HUES48 (cell line): ENCODE measurements around the gene ALS2CL.

Source experiments
- H3K27ac ChIP-seq: one replicate; pipeline ENCODE4 v1.7.0; 2013; ENCODE audit warnings: low read depth, low read length, inconsistent platforms
- H3K27me3 ChIP-seq: 2 replicates; pipeline ENCODE4 v1.6.1; 2013; ENCODE audit warnings: mild to moderate bottlenecking, low read length; ENCODE audit not compliant: control insufficient read depth, insufficient read depth
- H3K36me3 ChIP-seq: 2 replicates; pipeline ENCODE4 v1.6.1; 2013; ENCODE audit warnings: low read length; ENCODE audit not compliant: control insufficient read depth, insufficient read depth
- H3K4me1 ChIP-seq: 2 replicates; pipeline ENCODE4 v1.6.1; 2013; ENCODE audit warnings: mild to moderate bottlenecking, low read length; ENCODE audit not compliant: control insufficient read depth, insufficient read depth
- H3K4me3 ChIP-seq: 2 replicates; pipeline ENCODE4 v1.5.1; 2013; ENCODE audit warnings: mild to moderate bottlenecking, low read depth, low read length
- H3K9ac ChIP-seq: 2 replicates; pipeline ENCODE4 v1.6.1; 2013; ENCODE audit warnings: mild to moderate bottlenecking, low read depth, low read length, moderate library complexity
- H3K9me3 ChIP-seq: 2 replicates; pipeline ENCODE4 v1.6.1; 2013; ENCODE audit warnings: low read length; ENCODE audit not compliant: control insufficient read depth, insufficient read depth

The ALS2CL gene

GRCh38 chr3:46667657-46668056, 25.8 kb downstream of the ALS2CL start:
- H3K4me3 ChIP-seq, result no peak overlapping the region
- no peak overlapping the region for H3K27ac ChIP-seq
- H3K36me3 ChIP-seq, result no peaks in the 10 kb centered on the region
- H3K4me1 ChIP-seq, result peaks cover 9% of the 10 kb centered on the region
- H3K9ac ChIP-seq, result no peak overlapping the region
- no peaks in the 10 kb centered on the region for H3K9me3 ChIP-seq
- H3K27me3 ChIP-seq, result no peaks in the 10 kb centered on the region

- H3K9me3 ChIP-seq, result no peaks in the 10 kb centered on the region
- no peaks in the 10 kb centered on the region for H3K27me3 ChIP-seq
- peaks cover 13% of the 10 kb centered on the region for H3K4me1 ChIP-seq
- H3K4me3 ChIP-seq, result no peak overlapping the region
- H3K36me3 ChIP-seq, result no peaks in the 10 kb centered on the region
- H3K9ac ChIP-seq, result no peak overlapping the region
- no peak overlapping the region for H3K27ac ChIP-seq
Measured at GRCh38 chr3:46667061-46667621, 26.3 kb downstream of the ALS2CL start.

- Histone ChIP-seq H3K27ac (no peak overlapping the region), H3K4me3 (no peak overlapping the region), H3K36me3 (no peaks in the 10 kb centered on the region), H3K4me1 (peaks cover 20% of the 10 kb centered on the region), H3K9ac (no peak overlapping the region), H3K27me3 (no peaks in the 10 kb centered on the region), H3K9me3 (no peaks in the 10 kb centered on the region)
Measured at GRCh38 chr3:46666453-46666845, 27.0 kb downstream of the ALS2CL start.

- Histone ChIP-seq H3K36me3 (no peaks in the 10 kb centered on the region), H3K27ac (no peak overlapping the region), H3K4me1 (peaks cover 25% of the 10 kb centered on the region), H3K9ac (no peak overlapping the region), H3K4me3 (no peak overlapping the region), H3K27me3 (no peaks in the 10 kb centered on the region), H3K9me3 (no peaks in the 10 kb centered on the region)
Measured at GRCh38 chr3:46665763-46666452, 27.6 kb downstream of the ALS2CL start.

GRCh38 chr3:46664971-46665762, 28.3 kb downstream of the ALS2CL start:
- Histone ChIP-seq H3K9ac (no peak overlapping the region), H3K27ac (no peak overlapping the region), H3K36me3 (no peaks in the 10 kb centered on the region), H3K4me1 (peaks cover 33% of the 10 kb centered on the region), H3K9me3 (no peaks in the 10 kb centered on the region), H3K27me3 (no peaks in the 10 kb centered on the region), H3K4me3 (no peak overlapping the region)

GRCh38 chr3:46664188-46664970, 29.1 kb downstream of the ALS2CL start:
- Histone ChIP-seq H3K9me3 (no peaks in the 10 kb centered on the region), H3K4me1 (peaks cover 41% of the 10 kb centered on the region), H3K4me3 (no peak overlapping the region), H3K27ac (no peak overlapping the region), H3K9ac (no peak overlapping the region), H3K27me3 (no peaks in the 10 kb centered on the region), H3K36me3 (no peaks in the 10 kb centered on the region)

- H3K9ac ChIP-seq, result no peak overlapping the region
Measured at GRCh38 chr3:46663591-46664135, 29.8 kb downstream of the ALS2CL start.

GRCh38 chr3:46662771-46663551, 30.5 kb downstream of the ALS2CL start:
- no peaks in the 10 kb centered on the region for H3K36me3 ChIP-seq
- no peaks in the 10 kb centered on the region for H3K27me3 ChIP-seq
- H3K9ac ChIP-seq, result no peak overlapping the region
- peaks cover 47% of the 10 kb centered on the region for H3K4me1 ChIP-seq
- H3K9me3 ChIP-seq, result no peaks in the 10 kb centered on the region
- no peak overlapping the region for H3K27ac ChIP-seq
- H3K4me3 ChIP-seq, result no peak overlapping the region

More at GRCh38 chr3:46663591-46664135, 29.8 kb downstream of the ALS2CL start:
- Histone ChIP-seq H3K27ac (no peak overlapping the region), H3K4me3 (no peak overlapping the region), H3K9me3 (no peaks in the 10 kb centered on the region), H3K27me3 (no peaks in the 10 kb centered on the region), H3K36me3 (no peaks in the 10 kb centered on the region), H3K4me1 (peaks cover 47% of the 10 kb centered on the region)

- H3K27ac ChIP-seq, result no peak overlapping the region
- no peaks in the 10 kb centered on the region for H3K27me3 ChIP-seq
- no peaks in the 10 kb centered on the region for H3K36me3 ChIP-seq
- no peak overlapping the region for H3K4me3 ChIP-seq
- H3K9ac ChIP-seq, result no peak overlapping the region
- no peaks in the 10 kb centered on the region for H3K9me3 ChIP-seq
- peaks cover 50% of the 10 kb centered on the region for H3K4me1 ChIP-seq
Measured at GRCh38 chr3:46661776-46662766, 31.4 kb downstream of the ALS2CL start.
